ENCODE data around the gene TBC1D24. TPM values are rescaled to one million over a fixed set of nuclear protein-coding genes. Genes with fewer than 3 reads are reported as not detected.
A peak's percentile ranks its signal among the peaks of the same experiment; 100 is the strongest.

The TBC1D24 gene
- total and polyA plus RNA-seq, 2 donors (not counting 1 experiment from before 2014, with no cell fraction given) = 6.3 to 10.9 TPM

DNA sequence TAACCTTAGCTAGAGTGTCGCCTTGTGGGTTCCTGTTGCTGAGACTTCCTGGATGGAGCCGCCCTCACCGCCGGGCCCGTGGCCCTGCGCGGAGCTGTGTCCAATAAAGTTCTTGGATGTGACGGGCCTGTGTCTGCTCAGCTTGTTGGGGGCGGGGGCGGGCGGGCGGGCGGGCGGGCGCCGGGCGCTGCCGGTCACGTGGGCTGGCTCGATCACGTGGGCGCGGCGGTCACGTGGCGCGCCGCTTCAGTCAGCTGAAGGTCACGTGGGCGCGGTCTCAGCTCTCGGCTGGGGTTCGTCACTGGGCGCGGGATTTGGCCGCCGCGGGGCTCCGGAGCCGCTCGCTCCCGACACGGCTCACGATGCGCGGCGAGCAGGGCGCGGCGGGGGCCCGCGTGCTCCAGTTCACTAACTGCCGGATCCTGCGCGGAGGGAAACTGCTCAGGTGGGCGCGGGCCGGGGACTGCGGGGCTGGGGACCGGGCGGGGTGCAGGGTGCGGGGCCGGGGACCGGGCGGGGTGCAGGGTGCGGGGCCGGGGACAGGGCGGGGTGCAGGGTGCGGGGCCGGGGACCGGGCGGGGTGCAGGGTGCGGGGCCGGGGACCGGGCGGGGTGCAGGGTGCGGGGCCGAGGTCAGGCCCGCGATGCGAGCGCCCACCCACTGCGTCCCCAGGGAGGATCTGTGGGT is 45.3 kb downstream of the TBC1D24 start, which contains the start of gene AMDHD2:
AMDHD2 (plus strand) TSS at position 275 of the 687 bp plus-strand sequence; CDS start at position 363, 88 bp downstream.
- Histone ChIP-seq H4K20me1 (ENCODE audit: control insufficient read depth, extremely low read depth, insufficient read depth, low read length) (peaks cover 2% of the 10 kb centered on the region), H3K27ac (ENCODE audit: insufficient read depth, low read length) (peak within 1 kb of the TSS; percentile 55)
- TF ChIP-seq EZH2 (IDR thresholded peaks at IDR 0.05; ENCODE audit: low read length, missing control alignments) = no peak
- TF ChIP-seq, protein P1, sequence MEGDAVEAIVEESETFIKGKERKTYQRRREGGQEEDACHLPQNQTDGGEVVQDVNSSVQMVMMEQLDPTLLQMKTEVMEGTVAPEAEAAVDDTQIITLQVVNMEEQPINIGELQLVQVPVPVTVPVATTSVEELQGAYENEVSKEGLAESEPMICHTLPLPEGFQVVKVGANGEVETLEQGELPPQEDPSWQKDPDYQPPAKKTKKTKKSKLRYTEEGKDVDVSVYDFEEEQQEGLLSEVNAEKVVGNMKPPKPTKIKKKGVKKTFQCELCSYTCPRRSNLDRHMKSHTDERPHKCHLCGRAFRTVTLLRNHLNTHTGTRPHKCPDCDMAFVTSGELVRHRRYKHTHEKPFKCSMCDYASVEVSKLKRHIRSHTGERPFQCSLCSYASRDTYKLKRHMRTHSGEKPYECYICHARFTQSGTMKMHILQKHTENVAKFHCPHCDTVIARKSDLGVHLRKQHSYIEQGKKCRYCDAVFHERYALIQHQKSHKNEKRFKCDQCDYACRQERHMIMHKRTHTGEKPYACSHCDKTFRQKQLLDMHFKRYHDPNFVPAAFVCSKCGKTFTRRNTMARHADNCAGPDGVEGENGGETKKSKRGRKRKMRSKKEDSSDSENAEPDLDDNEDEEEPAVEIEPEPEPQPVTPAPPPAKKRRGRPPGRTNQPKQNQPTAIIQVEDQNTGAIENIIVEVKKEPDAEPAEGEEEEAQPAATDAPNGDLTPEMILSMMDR (conservative IDR thresholded peaks at IDR 0.05 in 1 of 2, IDR thresholded peaks at IDR 0.05 in 1 of 2; ENCODE audit: low read depth in 1 of 2, low read length in 2 of 2) = no peak

DNA sequence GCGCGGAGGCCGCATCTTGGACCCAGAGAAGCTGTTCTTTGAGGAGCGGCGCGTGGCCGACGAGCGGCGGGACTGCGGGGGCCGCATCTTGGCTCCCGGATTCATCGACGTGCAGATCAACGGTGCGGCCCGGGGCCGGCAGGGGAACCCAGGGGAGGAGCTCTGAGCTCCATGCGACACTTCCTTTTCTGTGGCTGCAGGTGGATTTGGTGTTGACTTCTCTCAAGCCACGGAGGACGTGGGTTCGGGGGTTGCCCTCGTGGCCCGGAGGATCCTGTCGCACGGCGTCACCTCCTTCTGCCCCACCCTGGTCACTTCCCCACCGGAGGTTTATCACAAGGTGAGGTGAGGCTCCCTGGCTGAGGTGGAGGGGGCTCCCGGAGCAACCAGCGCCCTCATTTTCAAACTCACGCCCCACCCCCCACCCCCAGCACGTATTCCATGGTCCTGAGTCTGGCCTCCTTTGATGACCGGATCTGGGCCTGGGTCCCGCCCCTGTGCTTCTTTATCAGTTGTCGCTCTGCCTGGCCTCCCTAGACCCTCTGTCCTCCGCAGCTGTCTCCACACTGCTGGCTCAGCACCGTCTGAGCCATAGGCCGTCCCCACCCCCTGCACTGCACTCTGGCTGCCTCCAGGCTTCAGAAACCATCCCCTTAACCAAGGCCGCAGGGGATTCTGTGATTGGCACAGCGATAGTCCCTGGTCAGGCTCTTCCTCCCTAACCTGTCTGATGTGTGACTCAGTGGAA is 46.0 kb downstream of the TBC1D24 start:
- Histone ChIP-seq H3K27ac (ENCODE audit: insufficient read depth, low read length) (peak overlapping the region; percentile 55), H3K9me3 (ENCODE audit: control insufficient read depth, insufficient read depth, low read depth, low read length) (no peaks in the 10 kb centered on the region), H4K20me1 (ENCODE audit: control insufficient read depth, extremely low read depth, insufficient read depth, low read length) (peaks cover 2% of the 10 kb centered on the region), H3K4me3 (replicated peaks in 1 of 4; ENCODE audit: control extremely low read depth in 1 of 4, insufficient read depth in 1 of 4, low read depth in 3 of 4, low read length in 4 of 4) (peak overlapping the region; percentile 63 to 75 (median 70)), H2AFZ (ENCODE audit: low read length) (no peak overlapping the region), H3K4me1 (ENCODE audit: control insufficient read depth, extremely low read depth, insufficient read depth, low read length) (peaks cover 12% of the 10 kb centered on the region), H3K36me3 (ENCODE audit: control insufficient read depth, insufficient read depth, low read length) (peaks cover 26% of the 10 kb centered on the region), H3K27me3 (ENCODE audit: control insufficient read depth, insufficient read depth, low read length) (no peaks in the 10 kb centered on the region), H3K79me2 (ENCODE audit: control insufficient read depth, insufficient read depth, low read length) (peaks cover 52% of the 10 kb centered on the region), H3K4me2 (ENCODE audit: extremely low read depth, insufficient read depth, low read length) (peak overlapping the region; percentile 38), H3K9ac (ENCODE audit: insufficient read depth, low read length) (peak overlapping the region; percentile 79)
- no peak for DNase-seq (ENCODE audit: low read depth in 2 of 2)
- TF ChIP-seq, protein P1 (conservative IDR thresholded peaks at IDR 0.05 in 1 of 2, IDR thresholded peaks at IDR 0.05 in 1 of 2; ENCODE audit: low read depth in 1 of 2, low read length in 2 of 2) = no peak

More for the DNA sequence above, 45.3 kb downstream of the TBC1D24 start, which contains the start of gene AMDHD2:
- Histone ChIP-seq H3K27me3 (ENCODE audit: control insufficient read depth, insufficient read depth, low read length) (no peaks in the 10 kb centered on the region), H3K79me2 (ENCODE audit: control insufficient read depth, insufficient read depth, low read length) (peaks cover 59% of the 10 kb centered on the region), H3K9ac (ENCODE audit: insufficient read depth, low read length) (peak within 1 kb of the TSS; percentile 79), H3K4me3 (replicated peaks in 1 of 4; ENCODE audit: control extremely low read depth in 1 of 4, insufficient read depth in 1 of 4, low read depth in 3 of 4, low read length in 4 of 4) (peak within 1 kb of the TSS; percentile 63 to 75 (median 70)), H3K9me3 (ENCODE audit: control insufficient read depth, insufficient read depth, low read depth, low read length) (no peaks in the 10 kb centered on the region), H2AFZ (ENCODE audit: low read length) (no peak within 1 kb of the TSS), H3K4me2 (ENCODE audit: extremely low read depth, insufficient read depth, low read length) (peak within 1 kb of the TSS; percentile 52), H3K36me3 (ENCODE audit: control insufficient read depth, insufficient read depth, low read length) (peaks cover 25% of the 10 kb centered on the region), H3K4me1 (ENCODE audit: control insufficient read depth, extremely low read depth, insufficient read depth, low read length) (peaks cover 16% of the 10 kb centered on the region)
- DNase-seq (ENCODE audit: low read depth in 2 of 2) = peak; percentile 84 to 92

DNA sequence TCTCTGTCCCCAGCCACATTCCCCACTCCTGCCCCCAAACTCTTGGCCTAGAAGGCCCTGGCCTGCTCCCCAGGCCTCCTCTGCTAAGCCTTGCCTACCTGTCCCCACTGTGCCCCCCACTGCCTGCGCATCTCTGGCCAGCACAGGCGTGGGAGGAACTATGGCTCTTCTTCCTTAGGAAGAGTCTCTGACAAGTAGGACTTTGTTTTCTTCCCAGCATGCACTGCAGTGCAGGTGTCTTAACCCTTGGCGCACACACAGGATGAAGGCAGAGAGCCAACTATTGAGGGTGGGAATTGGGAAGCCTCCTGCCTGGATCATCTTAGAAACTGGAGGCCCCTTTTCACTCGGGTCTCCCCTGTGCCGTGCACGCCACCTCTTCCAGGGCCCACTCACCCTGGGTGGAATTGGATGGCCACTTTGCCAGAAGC is 48.9 kb downstream of the TBC1D24 start:
- peaks cover 5% of the 10 kb centered on the region for H3K4me1 ChIP-seq (ENCODE audit: control insufficient read depth, extremely low read depth, insufficient read depth, low read length)
- H3K4me3 ChIP-seq (replicated peaks in 1 of 4; ENCODE audit: control extremely low read depth in 1 of 4, insufficient read depth in 1 of 4, low read depth in 3 of 4, low read length in 4 of 4) = no peak overlapping the region
- H3K9ac ChIP-seq (ENCODE audit: insufficient read depth, low read length) = no peak overlapping the region
- no peak for DNase-seq (ENCODE audit: low read depth in 2 of 2)
- no peaks in the 10 kb centered on the region for H3K9me3 ChIP-seq (ENCODE audit: control insufficient read depth, insufficient read depth, low read depth, low read length)
- no peaks in the 10 kb centered on the region for H4K20me1 ChIP-seq (ENCODE audit: control insufficient read depth, extremely low read depth, insufficient read depth, low read length)
- no peaks in the 10 kb centered on the region for H3K27me3 ChIP-seq (ENCODE audit: control insufficient read depth, insufficient read depth, low read length)
- H3K4me2 ChIP-seq (ENCODE audit: extremely low read depth, insufficient read depth, low read length) = no peak overlapping the region
- H3K36me3 ChIP-seq (ENCODE audit: control insufficient read depth, insufficient read depth, low read length) = peaks cover 41% of the 10 kb centered on the region
- H2AFZ ChIP-seq (ENCODE audit: low read length) = no peak overlapping the region
- H3K27ac ChIP-seq (ENCODE audit: insufficient read depth, low read length) = no peak overlapping the region
- no peak for TF ChIP-seq EZH2 (IDR thresholded peaks at IDR 0.05; ENCODE audit: low read length, missing control alignments)
- TF ChIP-seq, protein P1 (conservative IDR thresholded peaks at IDR 0.05 in 1 of 2, IDR thresholded peaks at IDR 0.05 in 1 of 2; ENCODE audit: low read depth in 1 of 2, low read length in 2 of 2) = no peak
- peaks cover 23% of the 10 kb centered on the region for H3K79me2 ChIP-seq (ENCODE audit: control insufficient read depth, insufficient read depth, low read length)
